Stimulated activated CD8-positive, alpha-beta memory T cell treated with anti-CD3 and anti-CD28 coated beads, Interleukin-15, amount 100 ng/mL, for 4 hours (primary cell): Measurements from ENCODE around the gene NDEL1.

Experiments
- DNase-seq, 2 donors: peaks; one replicate each; pipeline ENCODE4 v3.0.0-alpha.2; 2020; ENCODE audit warnings: low read depth in 2 of 2

NDEL1 gene

DNA sequence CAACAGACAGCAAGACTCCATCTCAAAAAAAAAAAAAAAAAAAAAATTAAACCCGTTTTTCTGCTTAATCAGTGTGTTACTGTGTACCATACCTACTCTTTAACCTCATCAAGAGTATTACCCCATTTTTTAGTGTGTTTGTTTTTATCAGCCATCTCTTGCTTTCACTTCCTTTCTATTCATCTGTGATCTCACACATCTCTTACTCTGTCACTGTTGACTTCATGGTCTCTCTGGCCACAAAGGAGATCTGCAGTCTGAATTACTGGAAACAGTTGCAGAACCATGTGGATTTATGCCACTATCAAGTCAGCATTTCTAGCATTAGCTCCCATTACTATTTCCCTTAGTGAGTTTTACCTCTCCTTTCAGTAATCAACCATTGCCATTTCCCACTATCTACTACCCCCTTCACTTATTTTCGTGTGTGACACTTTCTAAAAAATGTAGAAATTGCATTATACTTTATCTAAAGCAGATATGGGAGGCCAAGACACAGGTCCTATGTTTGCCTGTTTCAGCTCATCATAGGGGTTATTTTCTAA lies 20.1 kb downstream of the NDEL1 start:
- DNase-seq = no peak

DNA sequence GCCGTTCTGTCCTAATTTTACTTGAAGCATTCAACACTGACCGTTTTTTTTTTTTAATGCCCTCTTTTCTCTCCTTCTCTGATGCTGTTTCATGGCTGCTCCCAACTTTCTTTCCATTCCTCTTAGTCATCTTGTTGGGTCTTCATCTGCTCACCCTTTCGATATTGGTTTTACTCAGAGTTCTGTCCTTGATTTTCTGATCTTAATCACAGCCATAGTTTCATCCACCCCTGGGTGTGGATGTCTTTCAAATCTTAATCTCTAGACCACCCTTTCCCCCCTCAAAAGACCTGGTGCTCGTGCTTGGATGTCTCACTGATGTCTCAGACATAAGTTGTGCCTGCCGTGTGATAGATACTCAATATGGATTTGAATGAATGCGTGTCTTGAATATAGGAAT lies 22.4 kb downstream of the NDEL1 start:
- DNase-seq = no peak

DNA sequence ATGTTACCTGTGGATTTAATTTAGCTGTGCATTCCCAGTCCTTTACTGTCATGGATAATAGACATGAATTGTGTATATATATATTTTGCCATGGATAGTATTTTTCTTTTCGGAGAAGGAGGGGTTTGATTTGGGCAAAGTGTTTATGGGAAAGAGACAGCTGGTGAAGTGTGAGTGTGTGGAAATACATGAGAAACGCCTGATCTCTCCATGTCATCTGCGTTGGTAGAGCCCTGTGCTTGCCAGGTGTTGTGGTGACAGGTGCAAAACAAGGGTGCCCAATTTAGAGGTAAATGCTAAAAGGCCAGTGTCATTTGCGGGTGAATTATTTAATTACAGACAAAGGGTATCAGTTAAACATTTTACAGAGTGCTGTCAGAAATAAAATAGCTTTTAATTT lies 23.4 kb downstream of the NDEL1 start:
- DNase-seq = no peak

DNA sequence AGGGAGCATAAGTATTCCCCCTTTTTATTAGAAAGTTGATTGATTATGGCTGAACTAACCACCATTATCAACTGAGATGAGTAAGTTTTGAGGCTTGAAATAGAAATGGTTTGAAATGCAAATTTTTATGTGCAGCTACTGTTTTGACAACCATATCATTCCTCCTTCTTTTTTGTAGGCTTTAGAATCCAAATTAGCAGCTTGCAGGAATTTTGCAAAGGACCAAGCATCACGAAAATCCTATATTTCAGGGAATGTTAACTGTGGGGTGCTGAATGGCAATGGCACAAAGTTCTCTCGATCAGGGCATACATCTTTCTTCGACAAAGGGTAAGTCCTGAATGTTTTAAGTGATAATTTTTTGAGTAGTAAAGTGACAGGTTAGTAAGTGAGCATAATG lies 24.1 kb downstream of the NDEL1 start:
- no peak for DNase-seq

DNA sequence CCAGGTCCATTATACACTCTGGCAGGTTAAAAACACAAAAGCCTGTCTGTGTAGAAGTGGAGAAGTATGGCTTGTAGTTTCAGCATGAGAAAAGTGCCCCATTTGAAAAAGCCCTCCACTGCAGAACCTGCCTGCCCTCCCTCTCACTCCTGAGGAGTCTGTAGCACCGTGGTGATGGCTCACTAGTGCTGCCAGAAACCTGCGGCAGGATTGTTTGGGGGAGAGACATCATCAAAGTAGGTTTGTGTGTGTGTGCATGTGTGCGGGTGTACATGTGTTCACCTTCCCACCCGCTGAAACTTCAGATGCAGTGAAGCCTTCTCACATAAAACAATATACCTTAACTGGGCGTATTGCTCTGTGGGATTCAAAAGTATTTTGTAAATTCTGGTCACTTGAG lies 26.9 kb downstream of the NDEL1 start:
- DNase-seq = no peak

DNA sequence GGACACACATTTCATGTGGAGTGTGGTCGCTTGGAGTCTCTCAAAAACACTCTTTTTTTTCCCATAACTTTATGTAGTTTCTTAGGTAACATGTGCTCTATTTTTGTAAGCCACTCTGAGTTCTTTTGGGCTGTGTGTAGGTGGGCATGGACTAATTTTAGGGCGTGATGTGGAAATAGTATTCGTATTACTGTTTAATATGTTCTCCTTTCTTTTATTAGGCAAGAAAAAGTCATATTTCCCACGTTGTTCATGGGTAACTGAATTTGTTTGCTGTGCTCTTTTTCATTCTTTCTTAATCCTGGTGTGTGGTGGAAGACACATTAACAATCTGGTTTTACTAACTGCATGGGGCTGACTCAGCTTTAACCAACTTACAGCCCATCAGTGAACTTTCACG lies 27.4 kb downstream of the NDEL1 start:
- no peak for DNase-seq

DNA sequence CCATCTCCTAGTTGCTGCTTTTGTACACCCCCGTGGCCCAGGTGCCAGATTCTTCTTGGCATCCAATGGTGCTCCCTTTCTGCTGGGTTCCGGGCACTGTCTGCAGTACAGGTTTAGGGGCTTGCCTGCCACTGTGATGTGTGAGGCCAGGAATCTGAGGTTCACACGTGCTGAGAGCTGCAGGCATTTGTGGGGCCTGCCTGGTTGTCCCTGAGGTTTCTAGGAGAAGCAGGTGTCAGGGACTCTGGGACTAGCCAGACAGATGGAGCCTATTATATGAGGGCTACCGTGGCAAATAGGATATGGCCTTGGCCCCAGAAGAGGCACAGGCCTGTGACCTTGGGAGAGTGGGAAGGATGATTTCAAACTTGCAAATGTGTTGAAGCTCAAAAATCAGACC lies 29.3 kb downstream of the NDEL1 start:
- DNase-seq = no peak

DNA sequence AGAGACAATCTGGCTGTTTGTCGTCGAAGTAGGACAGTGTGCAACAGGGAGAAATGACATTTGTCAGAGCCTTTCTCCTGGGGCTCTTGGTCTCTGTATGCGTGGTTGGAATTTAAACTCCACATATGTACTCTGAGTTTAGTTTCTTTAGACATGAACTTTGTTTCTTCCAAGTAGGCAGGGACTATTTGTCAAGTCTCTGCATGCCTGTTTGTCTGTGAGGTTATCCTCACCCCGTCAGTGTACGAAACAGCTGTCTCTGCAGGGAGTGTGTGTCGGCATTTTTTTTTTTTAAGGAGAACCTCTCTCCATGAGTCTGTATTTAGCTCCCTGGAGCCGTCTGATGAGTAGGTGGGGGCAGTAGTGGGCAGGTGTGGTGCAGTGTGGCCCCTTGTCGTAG lies 29.7 kb downstream of the NDEL1 start:
- no peak for DNase-seq

DNA sequence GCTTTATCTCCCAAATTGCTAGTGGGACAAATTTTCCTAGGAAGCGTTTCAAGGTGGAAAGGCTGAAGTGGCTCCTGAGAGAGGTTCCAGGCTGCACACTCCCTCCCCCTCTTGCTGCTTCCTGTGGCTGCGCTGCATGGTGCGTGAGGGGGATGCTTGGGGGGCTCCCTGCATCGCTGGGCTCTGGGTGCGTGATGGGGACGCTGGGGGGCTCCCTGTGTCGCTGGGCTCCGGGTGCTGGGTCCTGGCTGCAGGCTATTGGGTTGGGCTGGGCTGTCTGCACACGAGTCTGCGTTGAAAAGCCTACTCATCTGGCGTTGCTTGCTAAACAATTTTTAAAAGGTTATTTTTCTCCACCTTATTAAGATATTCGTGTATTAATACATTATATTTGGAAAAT lies 30.1 kb downstream of the NDEL1 start:
- no peak for DNase-seq

DNA sequence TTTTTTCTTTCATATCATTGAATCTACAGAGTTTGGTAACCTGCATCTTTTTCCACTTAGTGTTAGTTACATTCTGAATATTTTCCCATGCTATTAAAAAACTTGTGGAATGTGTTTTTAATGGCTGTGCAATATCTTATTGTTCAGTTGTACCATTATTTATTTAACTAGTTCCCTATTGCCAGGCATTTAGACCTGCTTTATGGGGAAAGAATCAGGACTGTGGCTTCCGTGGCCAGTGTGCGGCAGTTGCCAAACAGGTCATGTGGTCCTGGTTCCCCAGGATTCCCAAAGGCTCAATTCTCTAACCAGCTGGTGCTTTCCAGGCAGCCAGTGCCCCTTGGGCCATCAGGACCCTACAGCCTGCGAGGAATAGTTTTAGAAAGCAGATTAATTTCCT lies 30.8 kb downstream of the NDEL1 start:
- no peak for DNase-seq

DNA sequence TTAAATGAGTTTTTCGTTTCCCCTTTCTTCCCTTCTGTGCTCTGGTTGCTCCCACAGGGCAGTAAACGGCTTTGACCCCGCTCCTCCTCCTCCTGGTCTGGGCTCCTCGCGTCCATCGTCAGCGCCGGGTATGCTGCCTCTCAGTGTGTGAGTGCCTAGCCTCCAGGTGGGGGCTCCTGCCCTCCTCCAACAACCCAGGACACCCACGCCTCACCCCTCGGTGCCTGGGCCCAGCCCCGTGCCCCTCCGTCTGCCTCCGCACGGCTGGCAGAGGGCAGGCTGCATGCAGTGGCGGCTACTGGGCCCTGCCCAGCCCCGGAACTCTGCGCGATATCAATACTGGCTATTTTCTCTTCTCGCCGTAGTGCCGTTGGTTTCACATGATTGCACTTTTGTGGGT lies 31.2 kb downstream of the NDEL1 start:
- DNase-seq = no peak

DNA sequence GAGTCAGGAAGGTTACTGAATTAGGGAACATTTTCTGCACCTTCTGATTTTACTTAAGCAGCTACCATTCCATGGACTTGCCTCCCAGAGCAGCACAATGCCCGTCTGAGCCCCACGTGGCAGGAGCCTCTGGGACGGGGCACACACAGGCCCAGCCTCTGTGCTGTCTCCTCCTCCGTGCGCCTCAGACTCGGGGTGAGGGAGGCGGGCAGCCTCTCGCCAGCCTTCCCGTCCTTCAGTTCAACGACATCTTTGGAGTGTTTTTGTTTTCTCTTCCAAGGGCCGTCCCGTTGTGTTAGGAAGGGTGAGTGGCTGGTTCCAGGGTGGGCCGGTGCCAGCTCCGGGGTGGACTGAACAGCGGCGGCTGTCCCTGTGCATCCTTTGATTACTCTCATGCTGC lies 31.8 kb downstream of the NDEL1 start:
- no peak for DNase-seq

DNA sequence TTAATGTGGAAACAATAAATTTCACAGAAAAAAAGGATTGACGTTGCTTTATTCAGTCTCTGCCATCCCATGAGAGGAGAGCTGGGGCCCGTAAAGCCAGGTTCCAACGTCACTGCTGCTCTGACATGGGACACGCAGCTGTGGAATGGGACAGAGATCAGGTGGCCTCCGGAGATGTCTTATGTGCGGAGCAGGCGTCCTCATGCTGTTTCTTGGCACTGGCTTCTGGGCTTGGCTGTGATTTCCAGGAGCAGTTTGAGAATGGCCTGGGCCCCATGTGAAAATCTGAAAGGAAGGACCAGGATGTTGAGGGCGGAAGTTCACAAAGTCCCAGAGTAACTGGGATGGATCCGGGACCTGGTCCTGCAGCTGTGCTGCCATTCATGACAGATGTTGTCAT lies 32.4 kb downstream of the NDEL1 start:
- DNase-seq = no peak

DNA sequence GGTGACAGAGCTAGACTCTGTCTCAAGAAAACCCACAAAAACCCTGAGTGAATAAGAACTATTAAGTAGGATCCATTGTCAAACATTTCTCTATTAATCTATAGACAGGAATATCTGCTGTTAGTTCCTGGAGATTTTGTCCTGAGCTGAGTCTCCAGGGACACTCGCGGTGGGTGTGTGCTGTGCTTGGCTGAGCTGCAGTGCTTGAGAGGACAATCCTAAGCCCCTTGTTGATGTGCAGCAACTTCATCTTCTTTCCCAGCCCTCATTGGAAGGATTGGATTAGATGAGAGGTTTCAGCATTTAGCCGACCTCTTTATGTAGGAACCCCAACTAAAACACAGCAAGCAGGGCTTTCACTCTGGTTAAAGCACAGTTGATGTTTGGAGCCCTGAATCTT lies 33.3 kb downstream of the NDEL1 start:
- no peak for DNase-seq

DNA sequence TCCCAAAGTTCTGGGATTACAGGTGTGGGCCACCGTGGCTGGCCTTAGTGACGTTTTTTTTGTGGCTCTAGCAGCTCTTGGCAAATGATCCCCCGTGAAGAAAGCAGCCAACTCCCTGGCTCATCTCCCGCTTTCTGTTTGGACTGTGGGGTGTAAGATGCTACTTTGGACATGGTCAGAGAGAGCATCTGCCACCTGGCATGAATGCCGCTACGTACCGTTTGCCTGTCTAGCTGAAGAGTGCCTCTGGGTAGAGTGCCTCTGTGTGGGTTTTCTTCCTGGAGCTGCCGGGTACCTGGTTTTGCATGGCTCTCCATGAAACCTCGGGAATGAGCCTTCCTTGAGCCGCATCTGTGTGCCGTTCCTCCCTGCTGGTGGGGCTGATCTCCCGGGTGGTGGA lies 34.3 kb downstream of the NDEL1 start:
- DNase-seq = no peak

DNA sequence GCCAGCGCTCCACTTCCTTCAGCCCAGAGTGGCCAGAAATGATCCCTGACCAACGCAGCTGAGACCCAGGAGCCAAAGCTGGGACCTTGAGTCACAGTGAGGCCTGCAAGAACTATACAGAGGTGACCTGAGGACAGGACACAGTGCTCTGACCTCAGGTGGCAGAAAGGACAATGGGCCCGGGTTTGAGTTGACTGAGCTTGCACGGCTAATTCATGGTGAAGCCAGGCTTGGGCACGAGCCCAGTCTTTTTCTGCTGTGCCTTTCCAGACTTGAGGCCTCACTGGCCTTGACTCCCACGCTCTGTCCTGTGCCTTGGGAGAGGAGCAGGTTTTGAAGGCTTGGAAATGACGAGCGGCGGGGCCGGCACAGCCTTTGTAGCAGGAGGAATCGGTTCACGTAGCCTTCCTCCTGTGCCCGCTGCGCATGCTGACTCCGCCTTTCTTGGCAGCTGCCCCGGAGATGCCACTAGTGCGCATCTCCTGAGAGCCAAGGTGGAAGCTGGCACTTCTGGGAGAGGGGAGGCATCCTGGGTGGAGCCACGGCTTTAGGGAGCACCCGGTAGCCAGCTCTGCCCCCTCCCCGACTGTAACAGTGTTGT lies 34.9 kb downstream of the NDEL1 start:
- DNase-seq = no peak

DNA sequence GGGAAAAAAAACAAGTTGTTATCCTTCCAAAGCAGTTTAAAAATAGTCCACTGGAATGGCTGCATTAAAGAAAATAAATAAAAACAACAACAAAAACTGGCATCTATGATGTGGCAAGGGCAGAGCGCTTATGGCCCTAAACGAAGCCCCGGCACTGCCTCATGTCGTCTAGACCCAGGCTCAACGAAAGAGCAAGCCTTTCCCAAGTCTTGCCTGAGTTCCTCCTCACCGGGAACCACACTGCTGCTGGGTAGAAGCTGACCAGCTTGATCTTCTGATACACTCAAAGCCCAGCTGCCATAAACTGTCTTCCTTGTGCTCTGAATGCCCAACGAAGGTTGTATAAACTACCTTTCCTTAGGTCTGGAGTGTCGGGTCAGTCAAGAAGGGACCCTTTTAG lies 37.0 kb downstream of the NDEL1 start:
- no peak for DNase-seq

DNA sequence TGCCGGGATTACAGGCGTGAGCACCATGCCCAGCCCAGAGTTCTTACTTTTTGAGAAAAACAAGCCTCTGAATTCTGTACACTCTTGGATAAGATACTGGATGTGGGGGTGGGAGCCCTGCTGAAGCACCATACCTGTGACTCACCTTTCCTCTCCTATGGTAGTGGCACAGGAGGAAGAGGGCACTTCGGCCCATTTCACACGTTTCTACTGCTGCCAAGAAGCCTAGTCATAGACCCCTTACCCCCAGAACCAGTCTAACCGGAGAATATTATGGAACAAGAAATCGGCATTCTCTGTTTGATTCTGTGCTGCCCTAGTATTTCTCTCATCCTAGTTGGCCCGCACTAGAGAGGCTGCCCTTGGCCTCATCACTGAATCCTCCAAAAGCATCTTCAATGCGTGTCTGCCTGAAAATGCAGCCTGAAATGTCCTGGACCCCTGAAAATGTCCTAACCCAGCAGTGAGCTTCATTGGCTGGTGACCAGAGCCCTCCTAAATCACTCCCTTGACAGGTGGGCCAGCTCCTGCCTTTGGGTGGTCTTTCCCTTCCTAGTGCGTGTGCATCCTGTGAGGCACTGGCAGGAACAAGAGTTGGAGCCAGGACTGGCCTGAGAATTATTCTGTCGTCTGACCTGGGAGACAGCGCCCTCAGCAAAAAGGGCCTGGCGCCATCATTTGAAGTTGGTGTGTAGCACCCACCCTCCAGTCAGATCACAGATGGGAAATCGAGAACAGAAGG lies 37.9 kb downstream of the NDEL1 start:
- DNase-seq = no peak

DNA sequence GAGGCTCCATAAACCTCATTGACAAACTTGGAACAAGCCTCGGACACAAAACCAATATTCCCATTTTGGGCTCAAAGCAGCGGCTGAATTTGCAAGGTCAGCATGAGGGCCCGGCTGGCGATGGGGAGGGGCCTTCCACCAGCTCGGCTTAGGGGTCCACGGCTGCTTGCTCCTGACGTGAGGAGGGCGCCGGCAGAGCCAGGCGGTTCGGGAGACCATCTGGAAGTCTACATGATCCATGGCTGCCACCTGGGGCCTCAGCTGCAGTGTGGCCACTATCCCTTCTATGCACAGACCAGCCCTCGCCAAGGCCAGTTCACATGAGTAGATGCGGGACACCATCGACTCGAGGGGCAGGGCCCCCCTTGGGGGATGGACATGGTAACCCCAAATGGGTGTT lies 39.1 kb downstream of the NDEL1 start:
- DNase-seq = no peak

DNA sequence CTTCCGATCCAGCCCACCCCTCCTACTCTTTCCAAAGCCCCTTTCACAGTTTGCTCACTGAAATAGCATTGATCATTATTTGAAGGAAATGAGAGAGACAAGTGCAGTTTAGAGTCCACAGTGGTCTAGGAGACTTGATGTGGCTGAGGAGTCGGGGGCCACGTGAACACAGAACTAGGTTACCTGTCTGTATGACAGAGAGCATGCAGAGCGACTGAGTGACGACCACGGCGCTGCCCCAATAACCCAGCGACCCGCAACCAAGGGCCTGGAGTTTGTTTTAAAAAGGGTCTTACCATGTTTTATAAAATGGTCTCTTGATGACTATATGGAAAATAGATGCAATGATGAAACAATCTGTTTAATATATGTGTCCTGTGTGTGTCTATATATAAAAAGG lies 39.5 kb downstream of the NDEL1 start:
- no peak for DNase-seq

DNA sequence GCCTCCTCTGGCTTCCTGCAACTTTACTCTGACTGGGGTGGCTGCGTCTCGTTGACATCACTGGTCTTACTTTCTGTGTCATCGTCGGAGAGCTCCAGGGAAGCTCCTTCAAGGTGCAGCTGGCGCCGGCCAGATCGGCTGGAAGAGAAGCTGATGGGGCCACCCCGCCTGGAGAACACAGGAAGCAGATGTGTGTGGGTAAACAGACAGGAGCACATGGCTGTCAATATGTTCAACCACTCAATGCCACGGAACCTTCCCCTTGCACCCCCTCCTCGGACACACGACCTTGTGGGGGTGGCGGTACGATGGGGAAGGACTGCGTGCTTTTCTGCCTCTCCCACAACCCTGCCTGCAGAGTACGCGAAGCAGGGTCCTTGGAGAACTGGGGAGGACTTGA lies 40.1 kb downstream of the NDEL1 start:
- no peak for DNase-seq

DNA sequence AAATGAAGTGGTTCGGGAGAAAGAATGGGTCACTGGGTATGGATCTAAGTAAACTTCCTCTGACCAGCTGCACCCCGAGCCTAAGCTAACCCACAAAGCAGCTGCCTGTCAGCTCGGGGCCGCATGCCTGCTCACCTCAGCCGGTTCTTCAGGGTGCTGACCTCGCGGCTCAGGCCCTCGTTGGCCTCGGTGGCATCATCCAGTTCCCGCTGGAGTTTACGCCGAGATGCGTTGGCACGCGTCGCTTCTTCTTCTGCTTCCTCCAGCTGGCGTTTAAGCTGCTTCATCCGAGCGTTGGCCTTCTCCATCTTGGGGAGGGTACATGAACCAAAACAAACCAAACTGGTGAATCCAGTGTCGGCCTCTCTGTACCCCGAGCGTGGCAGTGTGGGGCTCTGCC lies 41.1 kb downstream of the NDEL1 start:
- no peak for DNase-seq

DNA sequence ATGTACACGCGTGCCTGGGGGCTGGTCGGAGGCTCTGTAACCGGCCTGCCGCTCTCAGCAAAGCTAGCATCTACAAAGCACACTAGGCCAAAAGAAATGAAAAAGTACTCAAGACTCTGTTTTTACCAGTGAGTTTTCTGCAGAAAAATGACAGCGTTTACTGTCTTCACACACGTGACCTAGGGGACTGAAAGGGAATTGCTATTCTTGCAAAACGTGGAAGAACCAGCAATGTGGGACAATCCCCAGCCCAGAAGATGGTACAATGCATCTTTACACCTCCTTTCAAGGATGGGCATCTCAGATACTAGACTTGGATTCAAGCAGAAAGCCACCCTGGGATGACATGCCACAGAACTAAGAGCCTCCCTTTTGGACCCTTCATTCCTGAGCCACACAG lies 41.5 kb downstream of the NDEL1 start:
- no peak for DNase-seq
